ENCODE results near the gene CEP170B.
"Not testable (repeated sequence)": the region's sequence is repeated elsewhere in the genome, so short reads cannot be mapped to it uniquely, and the experiment has no call there.

Gene CEP170B

DNA sequence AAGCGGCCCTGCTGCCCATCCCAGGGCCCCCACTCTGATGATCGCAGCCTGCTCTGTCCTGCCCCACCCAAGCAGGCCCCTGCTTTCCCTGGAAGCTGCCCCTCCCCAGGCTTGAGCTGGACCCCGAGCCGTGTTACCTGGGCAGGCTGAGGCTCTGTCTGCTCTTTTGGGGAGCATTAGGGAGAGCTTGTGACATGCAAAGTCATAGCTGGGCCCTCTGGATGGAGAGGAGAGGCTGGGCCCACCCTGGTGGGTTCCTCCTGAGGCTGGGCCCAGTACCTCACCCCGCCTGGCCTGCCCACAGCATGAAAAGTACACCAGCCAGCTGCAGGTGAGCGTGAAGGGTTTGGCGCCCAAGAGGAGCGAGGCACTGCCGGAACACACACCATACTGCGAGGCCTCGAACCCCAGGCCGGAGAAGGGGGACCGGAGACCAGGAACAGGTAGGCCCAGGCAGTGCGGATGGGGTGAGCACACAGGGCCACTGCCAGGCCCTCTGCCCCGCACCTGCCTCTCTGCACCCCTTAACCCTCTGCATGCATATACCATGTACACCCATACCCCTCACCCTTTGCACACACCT is 15.0 kb downstream of the CEP170B start:
- no peak for DNase-seq

GRCh38 chr14:104880584-104881210 is 15.6 kb downstream of the CEP170B start:
- DNase-seq, result no peak

DNA sequence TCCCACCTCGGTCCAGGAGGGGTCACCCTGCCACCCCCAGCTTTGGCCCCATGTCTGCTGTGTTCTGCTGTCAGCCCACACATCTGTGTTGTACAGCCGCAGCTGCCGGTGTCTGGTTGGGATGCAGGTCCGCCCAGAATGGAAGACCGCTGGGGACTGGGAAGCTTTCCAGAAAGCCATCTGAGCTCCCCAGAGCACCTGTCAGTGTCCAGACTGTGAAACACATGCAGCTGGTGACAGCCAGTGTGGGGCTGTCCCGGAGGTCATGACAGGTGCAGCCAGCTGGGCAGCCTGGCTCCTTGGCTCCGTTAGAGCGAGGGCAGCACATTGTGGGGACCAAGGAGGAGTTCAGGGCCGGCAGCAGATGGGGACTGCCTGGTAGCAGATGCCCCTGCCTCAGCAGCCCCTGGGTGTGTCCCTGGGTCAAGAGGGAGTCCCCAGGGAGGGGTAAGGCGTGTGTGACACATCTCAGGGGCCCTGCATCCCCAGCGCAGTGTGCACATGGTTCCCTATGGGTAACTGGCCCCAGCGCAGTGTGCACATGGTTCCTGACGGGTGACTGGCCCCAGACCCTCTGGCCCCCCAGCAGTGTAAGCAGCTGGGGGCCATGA is 16.4 kb downstream of the CEP170B start:
- DNase-seq, result no peak

- DNase-seq, result no peak
These were observed 17.4 kb downstream of the CEP170B start for GRCh38 chr14:104882325-104882973.

DNA sequence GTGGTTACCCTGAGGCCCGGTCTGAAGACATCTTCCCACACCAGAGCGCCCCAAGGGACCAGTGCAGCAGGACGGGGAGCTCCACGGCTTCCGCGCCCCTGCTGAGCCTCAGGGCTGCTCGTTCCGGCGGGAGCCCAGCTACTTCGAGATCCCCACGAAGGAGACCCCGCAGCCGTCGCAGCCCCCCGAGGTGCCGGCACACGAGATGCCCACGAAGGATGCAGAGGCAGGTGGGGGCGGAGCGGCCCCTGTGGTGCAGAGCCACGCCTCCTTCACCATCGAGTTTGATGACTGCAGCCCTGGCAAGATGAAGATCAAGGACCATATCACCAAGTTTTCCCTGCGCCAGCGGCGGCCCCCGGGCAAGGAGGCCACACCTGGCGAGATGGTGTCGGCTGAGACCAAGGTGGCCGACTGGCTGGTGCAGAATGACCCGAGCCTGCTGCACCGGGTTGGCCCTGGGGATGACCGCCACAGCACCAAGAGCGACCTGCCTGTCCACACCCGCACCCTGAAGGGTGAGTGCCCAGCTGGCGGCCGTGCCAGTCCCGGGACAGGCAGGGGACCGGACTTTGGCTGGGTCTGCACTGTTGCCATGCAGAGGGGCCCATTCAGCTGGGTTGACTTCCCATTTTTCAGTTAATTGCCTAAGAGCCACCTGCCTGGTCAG is 18.1 kb downstream of the CEP170B start:
- DNase-seq, result no peak

DNA sequence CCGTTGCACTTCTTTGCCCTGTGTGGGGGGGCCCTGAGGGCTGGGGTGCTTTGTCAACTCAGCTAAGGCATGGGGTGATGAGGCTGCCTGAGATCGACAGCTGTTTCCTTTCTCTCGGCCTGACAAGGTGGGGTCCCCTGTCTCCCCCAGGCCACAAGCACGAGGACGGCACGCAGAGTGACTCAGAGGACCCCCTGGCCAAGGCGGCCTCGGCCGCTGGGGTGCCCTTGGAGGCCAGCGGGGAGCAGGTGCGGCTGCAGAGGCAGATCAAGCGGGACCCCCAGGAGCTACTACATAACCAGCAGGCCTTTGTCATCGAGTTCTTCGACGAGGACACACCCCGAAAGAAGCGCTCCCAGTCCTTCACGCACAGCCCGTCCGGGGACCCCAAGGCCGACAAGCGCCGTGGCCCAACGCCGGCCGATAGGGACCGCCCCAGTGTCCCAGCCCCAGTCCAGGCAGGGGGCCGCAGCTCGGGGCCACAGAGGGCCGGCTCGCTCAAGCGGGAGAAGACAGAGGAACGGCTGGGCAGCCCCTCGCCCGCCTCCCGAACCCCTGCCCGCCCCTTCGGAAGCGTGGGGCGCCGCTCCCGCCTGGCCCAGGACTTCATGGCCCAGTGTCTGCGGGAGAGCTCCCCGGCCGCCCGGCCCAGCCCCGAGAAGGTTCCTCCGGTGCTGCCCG is 18.8 kb downstream of the CEP170B start:
- no peak for DNase-seq

- not testable (repeated sequence) for DNase-seq
These were observed 19.3 kb downstream of the CEP170B start for GRCh38 chr14:104884381-104884780.

- DNase-seq, result no peak
These were observed 20.2 kb downstream of the CEP170B start for GRCh38 chr14:104885031-104885972.

DNA sequence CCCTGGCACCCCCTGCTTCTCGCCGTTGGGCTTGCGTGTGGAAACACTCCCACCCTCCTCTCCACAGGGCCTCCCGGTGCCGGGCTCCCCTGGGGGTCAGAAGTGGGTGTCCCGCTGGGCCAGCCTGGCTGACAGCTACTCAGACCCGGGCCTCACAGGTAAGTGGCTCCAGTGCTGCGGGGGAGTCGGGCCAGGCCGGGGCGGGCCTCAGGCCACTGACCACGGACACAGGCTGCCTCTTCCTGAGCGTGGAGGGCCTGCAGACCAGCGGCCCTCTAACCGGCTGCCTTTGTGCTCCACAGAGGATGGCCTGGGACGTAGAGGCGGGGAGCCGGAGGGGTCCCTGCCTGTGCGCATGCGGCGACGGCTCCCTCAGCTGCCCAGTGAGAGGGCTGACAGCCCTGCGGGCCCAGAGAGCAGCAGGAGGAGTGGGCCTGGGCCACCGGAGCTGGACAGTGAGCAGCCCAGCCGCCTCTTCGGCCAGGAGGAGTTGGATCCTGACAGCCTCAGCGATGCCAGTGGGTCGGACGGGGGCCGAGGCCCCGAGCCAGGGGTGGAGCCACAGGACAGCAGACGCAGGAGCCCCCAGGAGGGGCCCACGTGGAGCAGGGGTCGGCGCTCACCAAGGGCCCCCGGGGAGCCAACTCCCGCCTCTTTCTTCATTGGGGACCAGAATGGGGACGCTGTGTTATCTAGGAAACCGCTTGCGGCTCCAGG is 21.1 kb downstream of the CEP170B start:
- no peak for DNase-seq

DNA sequence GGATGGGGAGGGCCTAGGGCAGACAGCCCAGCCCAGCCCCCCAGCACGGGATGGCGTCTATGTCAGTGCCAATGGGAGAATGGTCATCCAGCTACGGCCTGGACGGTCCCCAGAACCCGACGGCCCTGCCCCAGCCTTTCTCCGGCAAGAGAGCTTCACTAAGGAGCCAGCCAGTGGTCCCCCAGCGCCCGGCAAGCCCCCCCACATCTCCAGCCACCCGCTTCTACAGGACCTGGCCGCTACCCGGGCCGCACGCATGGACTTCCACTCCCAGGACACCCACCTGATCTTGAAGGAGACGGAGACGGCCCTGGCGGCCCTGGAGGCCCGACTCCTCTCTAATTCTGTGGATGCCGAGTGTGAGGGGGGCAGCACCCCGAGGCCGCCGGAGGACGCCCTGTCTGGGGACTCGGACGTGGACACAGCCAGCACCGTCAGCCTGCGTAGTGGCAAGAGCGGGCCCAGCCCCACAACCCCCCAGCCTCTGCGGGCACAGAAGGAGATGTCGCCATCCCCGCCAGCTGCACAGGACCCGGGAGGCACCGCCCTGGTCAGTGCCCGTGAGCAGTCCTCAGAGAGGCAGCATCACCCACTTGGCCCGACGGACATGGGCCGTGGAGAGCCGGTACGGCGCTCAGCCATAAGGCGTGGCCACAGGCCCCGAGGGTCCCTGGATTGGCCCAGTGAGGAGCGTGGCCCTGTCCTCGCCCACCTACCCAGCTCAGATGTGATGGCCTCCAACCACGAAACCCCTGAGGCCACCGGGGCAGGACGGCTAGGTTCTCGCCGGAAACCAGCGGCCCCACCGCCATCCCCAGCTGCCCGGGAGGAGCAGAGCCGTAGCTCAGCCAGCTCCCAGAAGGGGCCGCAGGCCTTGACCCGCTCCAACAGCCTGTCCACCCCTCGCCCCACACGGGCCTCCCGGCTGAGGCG is 21.9 kb downstream of the CEP170B start:
- DNase-seq, result no peak

- no peak for DNase-seq
These were observed 22.8 kb downstream of the CEP170B start for GRCh38 chr14:104887623-104888488.

GRCh38 chr14:104888489-104889374 is 23.7 kb downstream of the CEP170B start:
- DNase-seq, result no peak

GRCh38 chr14:104889375-104889757 is 24.3 kb downstream of the CEP170B start:
- no peak for DNase-seq

DNA sequence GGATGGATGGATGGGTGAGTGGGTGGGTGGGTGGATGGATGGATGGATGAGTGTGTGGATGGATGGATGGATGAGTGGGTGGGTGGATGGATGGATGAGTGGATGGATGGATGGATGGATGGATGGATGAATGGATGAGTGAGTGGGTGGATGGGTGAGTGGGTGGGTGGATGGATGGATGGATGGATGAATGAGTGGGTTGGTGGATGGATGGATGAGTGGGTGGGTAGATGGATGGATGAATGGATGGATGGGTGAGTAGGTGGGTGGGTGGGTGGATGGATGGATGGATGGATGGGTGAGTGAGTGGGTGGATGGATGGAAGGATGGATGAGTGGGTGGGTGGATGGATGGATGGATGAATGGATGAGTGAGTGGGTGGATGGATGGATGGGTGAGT is 25.2 kb downstream of the CEP170B start:
- DNase-seq, result not testable (repeated sequence)

DNA sequence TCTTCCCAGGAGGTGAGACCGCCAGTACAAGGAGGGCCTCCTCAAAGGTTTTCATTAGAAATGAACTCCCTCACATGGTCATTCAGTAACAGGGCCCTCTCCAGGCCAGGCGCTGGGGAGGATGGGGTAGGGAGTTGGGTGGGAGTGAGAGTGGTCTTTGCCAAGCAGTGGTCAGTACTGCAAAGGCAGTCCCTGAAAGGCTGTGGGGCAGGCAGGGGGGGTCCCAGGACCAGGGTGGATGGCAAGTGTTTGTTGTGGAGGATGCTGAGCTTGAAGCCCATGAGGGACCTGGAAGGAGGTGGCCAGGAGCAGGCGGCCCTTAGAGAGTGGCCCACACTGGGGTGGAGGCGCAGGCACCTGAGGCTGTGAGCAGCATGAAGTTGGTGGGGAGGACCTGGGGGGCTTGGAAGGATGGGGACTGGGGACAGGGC is 26.1 kb downstream of the CEP170B start:
- DNase-seq, result no peak

- no peak for DNase-seq
These were observed 26.8 kb downstream of the CEP170B start for GRCh38 chr14:104891664-104892530.

Data from Kasumi-1 (cell line).